Keratinocyte (primary cell): Measurements from ENCODE around the gene ICOS.

Source experiments
- EZH2 ChIP-seq: IDR thresholded peaks from one replicate; pipeline ENCODE4 v1.6.1; 2012; ENCODE audit warnings: inconsistent platforms, mild to moderate bottlenecking, low read length, moderate library complexity
- TF ChIP-seq, protein P1 (sequence below), 3 experiments: IDR thresholded peaks in 1 of 3; conservative IDR thresholded peaks in 1 of 3; optimal IDR thresholded peaks in 1 of 3; 2 replicates in 2 of 3; 3 replicates in 1 of 3; pipeline versions ENCODE3 to v1.5.1; 2011; ENCODE audit warnings: low read length in 3 of 3, mild to moderate bottlenecking in 3 of 3, moderate library complexity in 2 of 3, control low read depth in 1 of 3, inconsistent platforms in 1 of 3; ENCODE audit not compliant: insufficient read depth in 2 of 3; ENCODE audit errors: extremely low read depth in 1 of 3

DNA sequence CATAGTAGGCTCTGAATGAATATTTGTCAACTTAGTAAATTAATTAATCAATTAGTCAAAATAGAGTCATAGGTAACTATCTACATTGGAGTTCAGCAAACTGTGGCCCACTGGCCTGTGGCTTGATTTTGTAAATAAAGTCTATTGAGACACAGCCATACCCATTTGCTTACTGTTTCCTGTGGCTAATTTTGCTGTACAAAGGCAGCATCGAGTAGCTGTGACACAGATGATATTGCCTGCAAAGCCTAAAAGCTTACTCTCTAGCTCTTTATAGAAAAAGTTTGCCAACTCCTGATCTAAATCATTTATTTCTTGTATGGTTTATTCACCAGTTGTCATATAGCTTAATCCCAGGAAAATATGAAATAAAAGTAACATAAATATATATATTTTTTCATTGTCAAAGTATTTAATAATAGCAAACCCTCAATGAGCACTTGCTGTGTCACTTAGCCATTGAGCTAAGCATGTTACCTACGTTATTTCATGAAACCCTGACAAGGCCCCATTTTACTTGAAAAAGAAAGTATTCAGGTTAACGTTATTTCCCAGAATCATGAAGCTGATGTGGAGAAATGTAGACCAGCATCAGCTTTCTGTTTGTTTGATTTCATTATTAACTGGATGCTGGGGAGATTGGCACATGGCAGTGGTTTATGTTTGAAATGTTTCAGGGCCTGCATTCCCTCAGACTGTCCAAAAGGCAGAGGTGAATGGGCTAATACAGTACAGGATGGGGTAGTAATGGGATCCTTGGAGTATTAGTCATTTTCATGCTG lies 69.6 kb downstream of the ICOS start:
- TF ChIP-seq, protein P1, sequence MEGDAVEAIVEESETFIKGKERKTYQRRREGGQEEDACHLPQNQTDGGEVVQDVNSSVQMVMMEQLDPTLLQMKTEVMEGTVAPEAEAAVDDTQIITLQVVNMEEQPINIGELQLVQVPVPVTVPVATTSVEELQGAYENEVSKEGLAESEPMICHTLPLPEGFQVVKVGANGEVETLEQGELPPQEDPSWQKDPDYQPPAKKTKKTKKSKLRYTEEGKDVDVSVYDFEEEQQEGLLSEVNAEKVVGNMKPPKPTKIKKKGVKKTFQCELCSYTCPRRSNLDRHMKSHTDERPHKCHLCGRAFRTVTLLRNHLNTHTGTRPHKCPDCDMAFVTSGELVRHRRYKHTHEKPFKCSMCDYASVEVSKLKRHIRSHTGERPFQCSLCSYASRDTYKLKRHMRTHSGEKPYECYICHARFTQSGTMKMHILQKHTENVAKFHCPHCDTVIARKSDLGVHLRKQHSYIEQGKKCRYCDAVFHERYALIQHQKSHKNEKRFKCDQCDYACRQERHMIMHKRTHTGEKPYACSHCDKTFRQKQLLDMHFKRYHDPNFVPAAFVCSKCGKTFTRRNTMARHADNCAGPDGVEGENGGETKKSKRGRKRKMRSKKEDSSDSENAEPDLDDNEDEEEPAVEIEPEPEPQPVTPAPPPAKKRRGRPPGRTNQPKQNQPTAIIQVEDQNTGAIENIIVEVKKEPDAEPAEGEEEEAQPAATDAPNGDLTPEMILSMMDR (optimal IDR thresholded peaks at IDR 0.05 in 1 of 3, IDR thresholded peaks at IDR 0.05 in 1 of 3, conservative IDR thresholded peaks at IDR 0.05 in 1 of 3; ENCODE audit: extremely low read depth in 1 of 3, insufficient read depth in 2 of 3, low read length in 3 of 3), result no peak
- TF ChIP-seq EZH2, result no peak
